HepG2 (cell line): ENCODE data around the gene MRPL34.

Experiments used
- CBX1 ChIP-seq: IDR thresholded peaks from one replicate; pipeline ENCODE4 v1.6.1; 2016; ENCODE audit warnings: antibody characterized with exemption, low read depth
- EZH2 ChIP-seq: conservative IDR thresholded peaks from 2 replicates; pipeline ENCODE4 v1.6.1; 2012; ENCODE audit warnings: mild to moderate bottlenecking, low read depth, low read length, moderate library complexity
- HHEX ChIP-seq: IDR thresholded peaks from 2 replicates; pipeline ENCODE4 v1.6.1; 2016; ENCODE audit warnings: control low read depth
- KDM5B ChIP-seq: sonication (generic); formaldehyde crosslinking; IDR thresholded peaks from 2 replicates; pipeline ENCODE4 v1.4.0; 2020; ENCODE audit warnings: missing genetic modification reagents, mild to moderate bottlenecking, borderline replicate concordance
- MXI1 ChIP-seq: IDR thresholded peaks from 3 replicates; pipeline ENCODE4 v1.6.1; 2012; ENCODE audit warnings: low read depth, low read length, inconsistent platforms, borderline replicate concordance
- NFE2L1 ChIP-seq: sonication (generic); formaldehyde crosslinking; IDR thresholded peaks from 2 replicates; pipeline ENCODE4 v1.4.0; 2020; ENCODE audit warnings: missing genetic modification reagents, mild to moderate bottlenecking, borderline replicate concordance
- NFYB ChIP-seq: sonication (generic); formaldehyde crosslinking; IDR thresholded peaks from 2 replicates; pipeline ENCODE4 v1.4.0; 2020; ENCODE audit warnings: missing genetic modification reagents
- PRMT3 ChIP-seq: sonication (generic); formaldehyde crosslinking; IDR thresholded peaks from 2 replicates; pipeline ENCODE4 v1.8.1; 2022; ENCODE audit warnings: low read depth, mild to moderate bottlenecking, moderate library complexity, missing genetic modification reagents, borderline replicate concordance
- ZSCAN25 ChIP-seq: sonication (generic); formaldehyde crosslinking; IDR thresholded peaks from 2 replicates; pipeline ENCODE4 v1.8.0; 2022; ENCODE audit warnings: mild to moderate bottlenecking, missing genetic modification reagents
- TF ChIP-seq, protein P1 (sequence below): sonication (generic); formaldehyde crosslinking; IDR thresholded peaks from 2 replicates; pipeline ENCODE4 v1.5.0; 2020; ENCODE audit warnings: mild to moderate bottlenecking, missing genetic modification reagents, moderate library complexity
- TF ChIP-seq, protein P2 (sequence below): sonication (generic); formaldehyde crosslinking; IDR thresholded peaks from 2 replicates; pipeline ENCODE4 v1.5.0; 2020; ENCODE audit warnings: mild to moderate bottlenecking, missing genetic modification reagents, borderline replicate concordance

DNA sequence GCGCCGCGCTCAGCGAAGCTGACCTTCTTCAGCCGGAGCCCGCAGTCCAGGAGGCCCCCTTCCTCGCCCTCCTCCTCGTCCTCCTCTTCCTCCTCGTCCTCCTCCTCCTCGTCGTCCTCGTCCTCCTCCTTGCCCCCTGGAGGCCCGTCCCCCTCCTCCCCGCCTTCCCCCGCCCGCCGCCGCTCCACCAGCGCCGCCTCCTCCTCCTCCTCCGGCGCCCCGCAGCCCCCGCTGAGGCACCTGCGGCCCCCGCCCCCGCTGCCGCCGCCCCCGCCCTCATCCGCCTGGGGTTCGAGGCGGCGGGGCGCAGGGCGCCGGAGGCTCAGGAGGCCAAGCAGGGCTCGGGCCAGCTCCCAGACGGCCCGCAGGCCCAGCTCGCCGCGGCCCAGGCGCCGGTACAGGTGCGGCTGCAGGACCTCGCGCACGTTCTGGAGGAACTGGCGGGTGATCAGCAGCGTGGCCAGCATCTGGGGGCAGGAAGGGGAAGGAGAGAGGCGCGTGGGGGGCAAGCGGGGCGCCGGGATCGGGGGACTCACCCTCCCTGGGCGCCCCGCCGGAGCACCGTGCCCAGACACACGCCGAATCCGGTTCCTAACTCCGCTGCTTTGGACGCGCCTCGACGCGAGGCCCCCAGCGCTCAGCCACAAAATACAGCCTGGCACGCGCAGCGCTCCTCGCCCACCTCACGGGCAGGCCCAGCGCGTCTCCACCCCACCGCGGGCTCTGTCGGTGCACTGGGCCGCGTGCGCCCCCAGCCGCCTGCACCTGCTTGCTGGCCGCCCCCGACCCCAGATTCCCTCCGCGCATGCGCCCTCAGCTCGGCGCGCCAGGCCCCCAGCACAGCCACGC, 23.1 kb downstream of the MRPL34 start:
- no peak for TF ChIP-seq NFE2L1 (CRISPR knock-in tag)
- no peak for TF ChIP-seq ZSCAN25 (CRISPR knock-in tag)
- no peak for TF ChIP-seq MXI1
- TF ChIP-seq EZH2 = no peak
- no peak for TF ChIP-seq PRMT3 (CRISPR knock-in tag)
- TF ChIP-seq, protein P1, sequence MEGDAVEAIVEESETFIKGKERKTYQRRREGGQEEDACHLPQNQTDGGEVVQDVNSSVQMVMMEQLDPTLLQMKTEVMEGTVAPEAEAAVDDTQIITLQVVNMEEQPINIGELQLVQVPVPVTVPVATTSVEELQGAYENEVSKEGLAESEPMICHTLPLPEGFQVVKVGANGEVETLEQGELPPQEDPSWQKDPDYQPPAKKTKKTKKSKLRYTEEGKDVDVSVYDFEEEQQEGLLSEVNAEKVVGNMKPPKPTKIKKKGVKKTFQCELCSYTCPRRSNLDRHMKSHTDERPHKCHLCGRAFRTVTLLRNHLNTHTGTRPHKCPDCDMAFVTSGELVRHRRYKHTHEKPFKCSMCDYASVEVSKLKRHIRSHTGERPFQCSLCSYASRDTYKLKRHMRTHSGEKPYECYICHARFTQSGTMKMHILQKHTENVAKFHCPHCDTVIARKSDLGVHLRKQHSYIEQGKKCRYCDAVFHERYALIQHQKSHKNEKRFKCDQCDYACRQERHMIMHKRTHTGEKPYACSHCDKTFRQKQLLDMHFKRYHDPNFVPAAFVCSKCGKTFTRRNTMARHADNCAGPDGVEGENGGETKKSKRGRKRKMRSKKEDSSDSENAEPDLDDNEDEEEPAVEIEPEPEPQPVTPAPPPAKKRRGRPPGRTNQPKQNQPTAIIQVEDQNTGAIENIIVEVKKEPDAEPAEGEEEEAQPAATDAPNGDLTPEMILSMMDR (CRISPR knock-in tag) = no peak
- TF ChIP-seq CBX1 = no peak
- TF ChIP-seq, protein P2, sequence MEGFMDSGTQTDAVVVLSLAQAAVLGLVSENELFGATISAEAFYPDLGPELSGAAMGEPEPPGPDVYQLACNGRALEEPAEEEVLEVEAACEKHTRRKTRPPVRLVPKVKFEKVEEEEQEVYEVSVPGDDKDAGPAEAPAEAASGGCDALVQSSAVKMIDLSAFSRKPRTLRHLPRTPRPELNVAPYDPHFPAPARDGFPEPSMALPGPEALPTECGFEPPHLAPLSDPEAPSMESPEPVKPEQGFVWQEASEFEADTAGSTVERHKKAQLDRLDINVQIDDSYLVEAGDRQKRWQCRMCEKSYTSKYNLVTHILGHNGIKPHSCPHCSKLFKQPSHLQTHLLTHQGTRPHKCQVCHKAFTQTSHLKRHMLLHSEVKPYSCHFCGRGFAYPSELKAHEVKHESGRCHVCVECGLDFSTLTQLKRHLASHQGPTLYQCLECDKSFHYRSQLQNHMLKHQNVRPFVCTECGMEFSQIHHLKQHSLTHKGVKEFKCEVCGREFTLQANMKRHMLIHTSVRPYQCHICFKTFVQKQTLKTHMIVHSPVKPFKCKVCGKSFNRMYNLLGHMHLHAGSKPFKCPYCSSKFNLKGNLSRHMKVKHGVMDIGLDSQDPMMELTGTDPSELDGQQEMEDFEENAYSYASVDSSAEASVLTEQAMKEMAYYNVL (CRISPR knock-in tag) = no peak
- no peak for TF ChIP-seq NFYB (CRISPR knock-in tag)
- no peak for TF ChIP-seq KDM5B
- no peak for TF ChIP-seq HHEX (CRISPR knock-in tag)
